ENCODE results near the gene FASTKD3. TPM values are rescaled to one million over a fixed set of nuclear protein-coding genes. Genes with fewer than 3 reads are reported as not detected.
A peak's percentile ranks its signal among the peaks of the same experiment; 100 is the strongest.

FASTKD3 gene
- total and polyA plus RNA-seq, 11 donors = 4.3 to 11.5 (median 6.1) TPM

GRCh38 chr5:7869474-7870136, 774 bp upstream of the FASTKD3 start:
- Histone ChIP-seq H3K27ac (peak overlapping the region in 11 of 12 donors; percentile 74 to 90 (median 85)), H3K9me3 (no peaks in the 10 kb centered on the region), H3K4me3 (peak overlapping the region; percentile 67 to 98 (median 96)), H3K36me3 (peaks cover 0 to 37% (median 24%) of the 10 kb centered on the region in 9 donors), H3K27me3 (no peaks in the 10 kb centered on the region), H3K4me1 (peaks cover 0 to 46% (median 27%) of the 10 kb centered on the region in 12 donors)
- ATAC-seq (peak in 2 of 4 donors; percentile 59 to 65), DNase-seq (peak in 2 of 5 donors; percentile 24 to 31)
- intact Hi-C loops (cut with DNase I) = no loop called here
- WGBS, 4 donors = 1 to 2% (median 1%) methylated on average over 10 to 41 of the region's 41 CpGs
- TF ChIP-seq CTCF (IDR thresholded peaks at IDR 0.05) (no peak), POLR2A (IDR thresholded peaks at IDR 0.05) (no peak)

- WGBS, 4 donors = 0 to 1% (median 0%) methylated on average over 8 of the region's 8 CpGs
Observed at GRCh38 chr5:7868427-7868772, 431 bp downstream of the FASTKD3 start.

GRCh38 chr5:7867260-7867659, 1.6 kb downstream of the FASTKD3 start:
- Histone ChIP-seq H3K4me1 (peaks cover 0 to 46% (median 27%) of the 10 kb centered on the region in 12 donors), H3K27ac (no peak overlapping the region), H3K27me3 (no peaks in the 10 kb centered on the region), H3K9me3 (no peaks in the 10 kb centered on the region), H3K4me3 (peak overlapping the region in 1 of 12 donors; percentile 87), H3K36me3 (peaks cover 0 to 47% (median 36%) of the 10 kb centered on the region in 9 donors)
- TF ChIP-seq POLR2A (IDR thresholded peaks at IDR 0.05) (no peak), CTCF (IDR thresholded peaks at IDR 0.05) (no peak)
- intact Hi-C loops (cut with DNase I) = no loop called here
- 65 to 74% (median 70%) methylated on average over 3 of the region's 3 CpGs for WGBS, 4 donors
- DNase-seq (no peak), ATAC-seq (no peak)

More at GRCh38 chr5:7868427-7868772, 431 bp downstream of the FASTKD3 start:
- Histone ChIP-seq H3K4me1 (peaks cover 0 to 46% (median 27%) of the 10 kb centered on the region in 12 donors), H3K27ac (peak overlapping the region in 11 of 12 donors; percentile 61 to 90 (median 85)), H3K9me3 (no peaks in the 10 kb centered on the region), H3K36me3 (peaks cover 0 to 37% (median 25%) of the 10 kb centered on the region in 9 donors), H3K4me3 (peak overlapping the region; percentile 67 to 98 (median 96)), H3K27me3 (no peaks in the 10 kb centered on the region)
- TF ChIP-seq CTCF (IDR thresholded peaks at IDR 0.05) (no peak), POLR2A (IDR thresholded peaks at IDR 0.05) (no peak)
- DNase-seq (no peak), ATAC-seq (peak in 1 of 4 donors; percentile 14)
- intact Hi-C loops (cut with DNase I) = no loop called here

- DNase-seq (no peak), ATAC-seq (no peak)
- no peak for TF ChIP-seq CTCF (IDR thresholded peaks at IDR 0.05)
- no peak for TF ChIP-seq POLR2A (IDR thresholded peaks at IDR 0.05)
- intact Hi-C loops (cut with DNase I) = no loop called here
- Histone ChIP-seq H3K27me3 (no peaks in the 10 kb centered on the region), H3K4me3 (no peak overlapping the region), H3K4me1 (peaks cover 0 to 38% (median 23%) of the 10 kb centered on the region in 12 donors), H3K27ac (no peak overlapping the region), H3K36me3 (peaks cover 0 to 55% (median 45%) of the 10 kb centered on the region in 9 donors), H3K9me3 (no peaks in the 10 kb centered on the region)
- 90 to 98% (median 91%) methylated on average over 2 of the region's 2 CpGs for WGBS, 4 donors
Observed at GRCh38 chr5:7866196-7866595, 2.6 kb downstream of the FASTKD3 start.
